ENCODE data around the gene TBCCD1. TPM values are rescaled to one million over a fixed set of nuclear protein-coding genes. Genes with fewer than 3 reads are reported as not detected.
A peak's percentile ranks its signal among the peaks of the same experiment; 100 is the strongest.
"Not testable (repeated sequence)": the region's sequence is repeated elsewhere in the genome, so short reads cannot be mapped to it uniquely, and the experiment has no call there.

The TBCCD1 gene
- total RNA-seq, 2 donors from 2014 or later, result 11.9 to 14.0 TPM

GRCh38 chr3:186589121-186589520 is 22.0 kb upstream of the TBCCD1 start:
- peaks cover 20% of the 10 kb centered on the region for H3K36me3 Mint-ChIP-seq (ENCODE audit: low read depth)

GRCh38 chr3:186588632-186589031 is 21.5 kb upstream of the TBCCD1 start:
- no peak overlapping the region for H3K9ac ChIP-seq (ENCODE audit: extremely low read depth, low read length, poor library complexity, severe bottlenecking)
- no peaks in the 10 kb centered on the region for H3K27me3 ChIP-seq (ENCODE audit: control insufficient read depth, insufficient read depth, low read length, poor library complexity, severe bottlenecking)
- peaks cover 26% of the 10 kb centered on the region for H3K36me3 ChIP-seq (ENCODE audit: control insufficient read depth, insufficient read depth, low read length)
- Mint-ChIP-seq H3K4me3 (no peak overlapping the region), H3K36me3 (ENCODE audit: low read depth) (peaks cover 25% of the 10 kb centered on the region), H3K4me1 (no peaks in the 10 kb centered on the region), H3K27ac (no peak overlapping the region), H3K27me3 (ENCODE audit: insufficient read depth) (no peaks in the 10 kb centered on the region), H3K9me3 (no peaks in the 10 kb centered on the region)
- no peak overlapping the region for H3K27ac ChIP-seq (ENCODE audit: low read depth, low read length)
- WGBS, 2 experiments (ENCODE audit: insufficient coverage in 1 of 2, insufficient read length in 1 of 2), result 82 to 91% methylated on average over 2 of the region's 2 CpGs
- no peak for TF ChIP-seq CTCF (conservative IDR thresholded peaks at IDR 0.05)
- no peaks in the 10 kb centered on the region for H3K4me1 ChIP-seq (ENCODE audit: control insufficient read depth, insufficient read depth, low read length)
- H3K9me3 ChIP-seq (ENCODE audit: control insufficient read depth, low read length), result no peaks in the 10 kb centered on the region
- H3K4me3 ChIP-seq (ENCODE audit: low read length), result no peak overlapping the region
- no peak for DNase-seq

More at GRCh38 chr3:186589121-186589520, 22.0 kb upstream of the TBCCD1 start:
- DNase-seq, result no peak
- Histone ChIP-seq H3K36me3 (ENCODE audit: control insufficient read depth, insufficient read depth, low read length) (peaks cover 21% of the 10 kb centered on the region), H3K27me3 (ENCODE audit: control insufficient read depth, insufficient read depth, low read length, poor library complexity, severe bottlenecking) (no peaks in the 10 kb centered on the region), H3K9ac (ENCODE audit: extremely low read depth, low read length, poor library complexity, severe bottlenecking) (no peak overlapping the region), H3K27ac (ENCODE audit: low read depth, low read length) (no peak overlapping the region), H3K4me1 (ENCODE audit: control insufficient read depth, insufficient read depth, low read length) (no peaks in the 10 kb centered on the region), H3K4me3 (ENCODE audit: low read length) (no peak overlapping the region), H3K9me3 (ENCODE audit: control insufficient read depth, low read length) (no peaks in the 10 kb centered on the region)
- no peak overlapping the region for H3K4me3 Mint-ChIP-seq
- no CpG with 5 or more reads among the region's 3 CpGs for WGBS, 2 experiments (ENCODE audit: insufficient coverage in 1 of 2, insufficient read length in 1 of 2)
- no peaks in the 10 kb centered on the region for H3K27me3 Mint-ChIP-seq (ENCODE audit: insufficient read depth)
- H3K4me1 Mint-ChIP-seq, result no peaks in the 10 kb centered on the region
- TF ChIP-seq CTCF (conservative IDR thresholded peaks at IDR 0.05), result peak; percentile 73
- no peaks in the 10 kb centered on the region for H3K9me3 Mint-ChIP-seq
- H3K27ac Mint-ChIP-seq, result no peak overlapping the region

- H3K4me1 ChIP-seq (ENCODE audit: control insufficient read depth, insufficient read depth, low read length), result no peaks in the 10 kb centered on the region
- Mint-ChIP-seq H3K9me3 (no peaks in the 10 kb centered on the region), H3K36me3 (ENCODE audit: low read depth) (peaks cover 32% of the 10 kb centered on the region), H3K27ac (no peak overlapping the region), H3K27me3 (ENCODE audit: insufficient read depth) (no peaks in the 10 kb centered on the region), H3K4me1 (no peaks in the 10 kb centered on the region), H3K4me3 (no peak overlapping the region)
- no peak overlapping the region for H3K4me3 ChIP-seq (ENCODE audit: low read length)
- no peak for TF ChIP-seq CTCF (conservative IDR thresholded peaks at IDR 0.05)
- no peak overlapping the region for H3K27ac ChIP-seq (ENCODE audit: low read depth, low read length)
- peaks cover 41% of the 10 kb centered on the region for H3K36me3 ChIP-seq (ENCODE audit: control insufficient read depth, insufficient read depth, low read length)
- DNase-seq, result no peak
- no peak overlapping the region for H3K9ac ChIP-seq (ENCODE audit: extremely low read depth, low read length, poor library complexity, severe bottlenecking)
- H3K9me3 ChIP-seq (ENCODE audit: control insufficient read depth, low read length), result no peaks in the 10 kb centered on the region
- H3K27me3 ChIP-seq (ENCODE audit: control insufficient read depth, insufficient read depth, low read length, poor library complexity, severe bottlenecking), result no peaks in the 10 kb centered on the region
Measured at GRCh38 chr3:186587183-186587582, 20.0 kb upstream of the TBCCD1 start.

GRCh38 chr3:186586245-186586644 is 19.1 kb upstream of the TBCCD1 start:
- H3K9me3 Mint-ChIP-seq; H3K9me3 ChIP-seq (ENCODE audit: control insufficient read depth, low read length); H3K4me3 ChIP-seq (ENCODE audit: low read length); H3K9ac ChIP-seq (ENCODE audit: extremely low read depth, low read length, poor library complexity, severe bottlenecking); H3K27me3 ChIP-seq (ENCODE audit: control insufficient read depth, insufficient read depth, low read length, poor library complexity, severe bottlenecking); H3K27ac Mint-ChIP-seq; H3K27me3 Mint-ChIP-seq (ENCODE audit: insufficient read depth); DNase-seq; H3K4me1 Mint-ChIP-seq; H3K27ac ChIP-seq (ENCODE audit: low read depth, low read length); H3K4me3 Mint-ChIP-seq; H3K4me1 ChIP-seq (ENCODE audit: control insufficient read depth, insufficient read depth, low read length): not testable (repeated sequence)
- H3K36me3 Mint-ChIP-seq (ENCODE audit: low read depth), result peaks cover 41% of the 10 kb centered on the region
- peaks cover 50% of the 10 kb centered on the region for H3K36me3 ChIP-seq (ENCODE audit: control insufficient read depth, insufficient read depth, low read length)
- 87 to 90% methylated on average over 2 to 9 of the region's 9 CpGs for WGBS, 2 experiments (ENCODE audit: insufficient coverage in 1 of 2, insufficient read length in 1 of 2)
